GM19351 (cell line): Measurements from ENCODE around the gene RAET1G.
"Not testable (repeated sequence)": the region's sequence is repeated elsewhere in the genome, so short reads cannot be mapped to it uniquely, and the experiment has no call there.

ENCODE experiments used
- ATAC-seq: cut with Tn5 transposase; IDR thresholded peaks from one replicate; pipeline ENCODE4 v1.9.1; 2021; ENCODE audit warnings: mild to moderate bottlenecking, moderate library complexity; ENCODE audit not compliant: unreplicated experiment

The RAET1G gene

GRCh38 chr6:149935246-149935645, 12.3 kb upstream of the RAET1G start:
- ATAC-seq = no peak

GRCh38 chr6:149934249-149935156, 11.6 kb upstream of the RAET1G start:
- ATAC-seq = peak; percentile 31

GRCh38 chr6:149933461-149933860, 10.5 kb upstream of the RAET1G start:
- ATAC-seq = no peak

- no peak for ATAC-seq
These were observed 10.1 kb upstream of the RAET1G start for GRCh38 chr6:149933036-149933435.

- ATAC-seq = no peak
These were observed 8.6 kb upstream of the RAET1G start for GRCh38 chr6:149931501-149931900.

GRCh38 chr6:149929422-149929821, 6.5 kb upstream of the RAET1G start:
- ATAC-seq = no peak

- not testable (repeated sequence) for ATAC-seq
These were observed 4.1 kb upstream of the RAET1G start for GRCh38 chr6:149927025-149927424.

GRCh38 chr6:149925974-149926777, 3.3 kb upstream of the RAET1G start:
- peak; percentile 54 for ATAC-seq

GRCh38 chr6:149925253-149925973, 2.5 kb upstream of the RAET1G start:
- ATAC-seq = no peak

GRCh38 chr6:149924933-149925252, 2.0 kb upstream of the RAET1G start:
- ATAC-seq = no peak

GRCh38 chr6:149924206-149924932, 1.4 kb upstream of the RAET1G start:
- ATAC-seq = no peak

- no peak for ATAC-seq
These were observed 536 bp upstream of the RAET1G start for GRCh38 chr6:149923327-149923986.

- ATAC-seq = not testable (repeated sequence)
These were observed 830 bp downstream of the RAET1G start for GRCh38 chr6:149922091-149922490.

- no peak for ATAC-seq
These were observed 1.6 kb downstream of the RAET1G start for GRCh38 chr6:149921361-149921760.

- ATAC-seq = no peak
These were observed 3.1 kb downstream of the RAET1G start for GRCh38 chr6:149919834-149920225.

GRCh38 chr6:149919126-149919833, 3.6 kb downstream of the RAET1G start:
- ATAC-seq = not testable (repeated sequence)

- ATAC-seq = no peak
These were observed 4.6 kb downstream of the RAET1G start for GRCh38 chr6:149918151-149918905.

GRCh38 chr6:149917679-149918078, 5.2 kb downstream of the RAET1G start:
- ATAC-seq = no peak
